ENCODE data around the gene LRMDA. TPM values are rescaled to one million over a fixed set of nuclear protein-coding genes. Genes with fewer than 3 reads are reported as not detected.

The LRMDA gene
- total RNA-seq, 1 experiment from 2014 or later: 4.8 TPM

- Histone ChIP-seq H3K36me3 (ENCODE audit: control insufficient read depth in 1 of 2, insufficient read depth in 2 of 2, low read length in 2 of 2) (no peaks in the 10 kb centered on the region), H3K27ac (ENCODE audit: low read depth, low read length) (no peak overlapping the region), H3K9me3 (ENCODE audit: control insufficient read depth in 1 of 2, insufficient read depth in 1 of 2, low read depth in 1 of 2, low read length in 2 of 2) (no peaks in the 10 kb centered on the region), H4K20me1 (ENCODE audit: insufficient read depth) (no peaks in the 10 kb centered on the region), H3K9ac (ENCODE audit: low read length) (no peak overlapping the region), H3K9me2 (ENCODE audit: insufficient read depth) (no peaks in the 10 kb centered on the region), H3K4me3 (replicated peaks in 1 of 2; ENCODE audit: low read depth in 1 of 2, low read length in 2 of 2) (no peak overlapping the region), H3K4me1 (ENCODE audit: control insufficient read depth in 1 of 2, insufficient read depth in 2 of 2, low read length in 2 of 2) (peaks cover 0 to 8% of the 10 kb centered on the region in 2 experiments; a peak in 1 of 4 replicates), H2AFZ (ENCODE audit: low read depth, low read length, poor library complexity, severe bottlenecking) (no peak overlapping the region), H3K79me2 (ENCODE audit: insufficient read depth, low read length) (no peaks in the 10 kb centered on the region), H3K27me3 (ENCODE audit: insufficient read depth, low read length) (peaks cover 20% of the 10 kb centered on the region), H3K4me2 (ENCODE audit: low read length) (no peak overlapping the region)
- POLR2A ChIA-PET: no interaction called here
- ATAC-seq: no peak
- intact Hi-C loops (cut with micrococcal nuclease): no loop called here
- CTCF ChIA-PET: no interaction called here
- no peak for DNase-seq (ENCODE audit: low read depth, low spot score)
- RAD21 ChIA-PET (ENCODE audit: low non-redundant PET in 1 of 2, low total read pairs in 2 of 2, uncharacterized antibody in 2 of 2, unreplicated experiment in 2 of 2): no interaction called here
- no peak for TF ChIP-seq CEBPB (IDR thresholded peaks at IDR 0.05; ENCODE audit: low read depth)
- TF ChIP-seq ATF3 (IDR thresholded peaks at IDR 0.05): no peak
- no peak for TF ChIP-seq ZFX (IDR thresholded peaks at IDR 0.05)
- TF ChIP-seq EGR1 (IDR thresholded peaks at IDR 0.05; ENCODE audit: low read depth): no peak
- no peak for TF ChIP-seq POLR2A (IDR thresholded peaks at IDR 0.05; ENCODE audit: borderline replicate concordance, extremely low read depth, insufficient read depth, insufficient read length)
- TF ChIP-seq RAD21 (IDR thresholded peaks at IDR 0.05; ENCODE audit: low read depth): no peak
- no peak for TF ChIP-seq JUND (IDR thresholded peaks at IDR 0.05)
- no peak for TF ChIP-seq POLR2AphosphoS5 (IDR thresholded peaks at IDR 0.05; ENCODE audit: low read depth, low read length)
- no peak for TF ChIP-seq YY1 (IDR thresholded peaks at IDR 0.05; ENCODE audit: extremely low read depth, insufficient replicate concordance, low read depth, low read length)
- TF ChIP-seq ZBTB33 (IDR thresholded peaks at IDR 0.05; ENCODE audit: extremely low read depth, insufficient replicate concordance, low read length): no peak
- no peak for TF ChIP-seq SP1 (IDR thresholded peaks at IDR 0.05; ENCODE audit: low read depth)
- BruUV-seq (replicated peaks): no TSS peak
These were observed 329.9 kb downstream of the LRMDA start for GRCh38 chr10:75761289-75761688.

All from HCT116 (cell line).